H9 (cell line): ENCODE data around the gene MFSD6. TPM values are rescaled to one million over a fixed set of nuclear protein-coding genes. Genes with fewer than 3 reads are reported as not detected.

Experiments used
- DNase-seq: peaks from one replicate; pipeline ENCODE4 v3.0.0-alpha.2; 2017
- H2AFZ ChIP-seq: one replicate; pipeline ENCODE4 v1.6.1; 2013; ENCODE audit warnings: mild to moderate bottlenecking, low read length, control low read depth, moderate library complexity
- H2AK5ac ChIP-seq: 2 replicates; pipeline ENCODE4 v1.6.1; 2013; ENCODE audit warnings: low read length, control low read depth, mixed read lengths; ENCODE audit not compliant: insufficient read length
- H2BK120ac ChIP-seq: one replicate; pipeline ENCODE4 v1.6.1; 2013; ENCODE audit warnings: low read depth, mild to moderate bottlenecking, low read length, control low read depth, inconsistent platforms; ENCODE audit not compliant: poor library complexity, severe bottlenecking
- H2BK12ac ChIP-seq: 2 replicates; pipeline ENCODE4 v1.6.1; 2013; ENCODE audit warnings: low read length, control low read depth, mixed read lengths, low read depth; ENCODE audit not compliant: insufficient read length
- H2BK15ac ChIP-seq: 2 replicates; pipeline ENCODE4 v1.6.1; 2013; ENCODE audit warnings: low read depth, low read length, control low read depth
- H2BK20ac ChIP-seq: one replicate; pipeline ENCODE4 v1.6.1; 2013; ENCODE audit warnings: low read depth, mild to moderate bottlenecking, low read length, control low read depth, inconsistent platforms; ENCODE audit not compliant: poor library complexity, severe bottlenecking
- H2BK5ac ChIP-seq: 2 replicates; pipeline ENCODE4 v1.6.1; 2013; ENCODE audit warnings: low read length, control low read depth, mixed read lengths; ENCODE audit not compliant: insufficient read length
- H3K14ac ChIP-seq: 2 replicates; pipeline ENCODE4 v1.6.1; 2013; ENCODE audit warnings: low read length, control low read depth; ENCODE audit not compliant: insufficient read depth
- H3K18ac ChIP-seq: 2 replicates; pipeline ENCODE4 v1.6.1; 2013; ENCODE audit warnings: low read depth, mild to moderate bottlenecking, mixed read lengths, low read length, control low read depth; ENCODE audit not compliant: insufficient read length
- H3K23ac ChIP-seq: 2 replicates; pipeline ENCODE4 v1.6.1; 2013; ENCODE audit warnings: low read length, control low read depth, mixed read lengths, low read depth; ENCODE audit not compliant: insufficient read length
- H3K23me2 ChIP-seq: 2 replicates; pipeline ENCODE4 v1.6.1; 2013; ENCODE audit warnings: low read depth, mild to moderate bottlenecking, mixed read lengths, low read length, control low read depth; ENCODE audit not compliant: insufficient read length, poor library complexity, severe bottlenecking
- H3K27ac ChIP-seq: 2 replicates; pipeline ENCODE4 v1.5.1; 2013; ENCODE audit warnings: low read length, control low read depth, mixed read lengths, low read depth; ENCODE audit not compliant: insufficient read length
- H3K27me3 ChIP-seq: 2 replicates; pipeline ENCODE4 v1.6.1; 2013; ENCODE audit warnings: low read length, control low read depth, inconsistent platforms; ENCODE audit not compliant: insufficient read depth
- H3K4ac ChIP-seq: 2 replicates; pipeline ENCODE4 v1.6.1; 2013; ENCODE audit warnings: low read depth, mild to moderate bottlenecking, control low read depth, inconsistent platforms, low read length, moderate library complexity
- H3K4me1 ChIP-seq: 2 replicates; pipeline ENCODE4 v1.6.1; 2013; ENCODE audit warnings: low read length, control low read depth, inconsistent platforms; ENCODE audit not compliant: insufficient read depth
- H3K4me2 ChIP-seq: 2 replicates; pipeline ENCODE4 v1.6.1; 2013; ENCODE audit warnings: low read length, control low read depth, mixed read lengths; ENCODE audit not compliant: insufficient read length, insufficient read depth
- H3K56ac ChIP-seq: 2 replicates; pipeline ENCODE4 v1.6.1; 2013; ENCODE audit warnings: low read depth, mild to moderate bottlenecking, mixed read lengths, low read length, control low read depth; ENCODE audit not compliant: insufficient read length
- H3K79me1 ChIP-seq: 2 replicates; pipeline ENCODE4 v1.6.1; 2013; ENCODE audit warnings: low read depth, mild to moderate bottlenecking, moderate library complexity, low read length, control low read depth, inconsistent platforms; ENCODE audit not compliant: insufficient read depth, poor library complexity, severe bottlenecking
- H3K79me2 ChIP-seq: 2 replicates; pipeline ENCODE4 v1.6.1; 2013; ENCODE audit warnings: low read length, control low read depth, inconsistent platforms; ENCODE audit not compliant: insufficient read depth
- H3K9ac ChIP-seq: 2 replicates; pipeline ENCODE4 v1.6.1; 2013; ENCODE audit warnings: low read length, control low read depth, mixed read lengths; ENCODE audit not compliant: insufficient read length; ENCODE audit errors: extremely low read depth
- H3K9me3 ChIP-seq: one replicate; pipeline ENCODE4 v1.6.1; 2013; ENCODE audit warnings: low read depth, low read length, inconsistent platforms; ENCODE audit not compliant: control insufficient read depth
- H3T11ph ChIP-seq: one replicate; pipeline ENCODE4 v1.6.1; 2013; ENCODE audit warnings: mild to moderate bottlenecking, low read length, control low read depth, inconsistent platforms
- H4K20me1 ChIP-seq: one replicate; pipeline ENCODE4 v1.6.1; 2013; ENCODE audit not compliant: control insufficient read depth, insufficient read length, insufficient read depth
- H4K5ac ChIP-seq: 2 replicates; pipeline ENCODE4 v1.6.1; 2013; ENCODE audit warnings: low read depth, mild to moderate bottlenecking, mixed read lengths, low read length, control low read depth; ENCODE audit not compliant: insufficient read length
- H4K8ac ChIP-seq: replicated peaks from 2 replicates; pipeline ENCODE4 v1.6.1; 2013; ENCODE audit warnings: low read length, control low read depth, mixed read lengths, low read depth; ENCODE audit not compliant: insufficient read length
- H4K91ac ChIP-seq: 2 replicates; pipeline ENCODE4 v1.6.1; 2013; ENCODE audit warnings: low read depth, mild to moderate bottlenecking, moderate library complexity, mixed read lengths, low read length, control low read depth; ENCODE audit not compliant: insufficient read length
- H3K27ac Mint-ChIP-seq, 3 experiments: 2 replicates in 2 of 3; 3 replicates in 1 of 3; pipeline ENCODE4 v1.8.0; 2020 to 2021; ENCODE audit warnings: mixed read lengths in 3 of 3, mild to moderate bottlenecking in 1 of 3, moderate library complexity in 1 of 3
- H3K27me3 Mint-ChIP-seq: 2 replicates; pipeline ENCODE4 v1.8.0; 2021; ENCODE audit warnings: low read depth, mild to moderate bottlenecking, moderate library complexity, mixed read lengths
- H3K36me3 Mint-ChIP-seq, 3 experiments: 2 replicates in 2 of 3; 3 replicates in 1 of 3; pipeline ENCODE4 v1.8.0; 2020 to 2021; ENCODE audit warnings: low read depth in 3 of 3, mixed read lengths in 3 of 3; ENCODE audit not compliant: insufficient read depth in 1 of 3
- H3K4me1 Mint-ChIP-seq, 2 experiments: 2 replicates each; pipeline ENCODE4 v1.8.0; 2020; ENCODE audit warnings: mixed read lengths in 2 of 2
- H3K4me3 Mint-ChIP-seq, 2 experiments: 2 replicates in 1 of 2; 3 replicates in 1 of 2; pipeline ENCODE4 v1.8.0; 2020 to 2021; ENCODE audit warnings: mild to moderate bottlenecking in 2 of 2, mixed read lengths in 2 of 2, moderate library complexity in 1 of 2
- H3K9me3 Mint-ChIP-seq, 2 experiments: 2 replicates in 1 of 2; 3 replicates in 1 of 2; pipeline ENCODE4 v1.8.0; 2020; ENCODE audit warnings: mild to moderate bottlenecking in 2 of 2, mixed read lengths in 2 of 2, moderate library complexity in 1 of 2
- WGBS: extraction: QIAGEN DNeasy Blood & Tissue Kit; methylation state at CpG from one replicate; pipeline ENCODE4 v1.1.7; 2013; ENCODE audit warnings: missing lambda C conversion rate, low lambda C conversion rate, mixed read lengths; ENCODE audit not compliant: insufficient read length; ENCODE audit errors: extremely low coverage; 5-methylcytosine and 5-hydroxymethylcytosine counted together
- total RNA-seq: library from RNA; stranded (reverse); gene quantifications from 2 replicates; pipeline ENCODE4 v1.2.1, GENCODE V29; 2021
- TF ChIP-seq, protein P1 (sequence below): fragments of 200-600 bp; sonication (generic); conservative IDR thresholded peaks from 3 replicates; pipeline ENCODE4 v1.8.0; 2021; ENCODE audit warnings: antibody characterized with exemption, mild to moderate bottlenecking

The MFSD6 gene
- total RNA-seq, 1 experiment from 2014 or later = 4.0 TPM

DNA sequence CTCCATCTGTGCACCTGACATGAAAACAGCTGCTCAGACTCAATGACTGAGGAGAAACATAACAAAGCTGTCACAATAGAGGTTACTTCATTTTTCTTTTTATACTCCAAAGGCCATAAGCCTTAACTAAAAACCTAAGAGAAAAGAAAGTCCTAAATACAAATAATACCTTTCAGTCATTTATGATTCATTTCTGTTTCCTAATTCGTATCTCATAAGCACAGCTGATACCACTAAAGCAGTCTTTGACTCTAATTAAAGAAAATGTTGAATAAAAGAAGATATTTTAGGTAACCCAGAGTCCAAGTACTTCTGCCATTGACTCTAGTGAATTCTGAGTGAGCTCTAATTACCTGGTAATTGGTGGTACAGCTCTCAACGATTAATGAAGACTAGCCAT is 105.7 kb downstream of the MFSD6 start:
- Histone ChIP-seq H3K4me1 (no peaks in the 10 kb centered on the region), H3K4ac (no peak overlapping the region), H4K20me1 (no peaks in the 10 kb centered on the region), H3K27me3 (no peaks in the 10 kb centered on the region), H3K23me2 (no peaks in the 10 kb centered on the region), H2BK15ac (no peak overlapping the region), H2BK20ac (no peak overlapping the region), H4K91ac (no peak overlapping the region), H3K18ac (no peak overlapping the region), H2BK12ac (no peak overlapping the region), H2BK5ac (no peak overlapping the region), H4K8ac (no peak overlapping the region), H3K14ac (no peak overlapping the region), H3K27ac (no peak overlapping the region), H3K9me3 (no peaks in the 10 kb centered on the region), H3K9ac (no peak overlapping the region), H3K56ac (no peak overlapping the region), H3K79me1 (no peaks in the 10 kb centered on the region), H3K23ac (no peak overlapping the region), H4K5ac (no peak overlapping the region), H2AFZ (no peak overlapping the region), H2AK5ac (no peak overlapping the region), H3T11ph (no peak overlapping the region), H2BK120ac (no peak overlapping the region), H3K4me2 (no peak overlapping the region), H3K79me2 (no peaks in the 10 kb centered on the region)
- no peaks in the 10 kb centered on the region for H3K9me3 Mint-ChIP-seq
- DNase-seq = no peak
- TF ChIP-seq, protein P1, sequence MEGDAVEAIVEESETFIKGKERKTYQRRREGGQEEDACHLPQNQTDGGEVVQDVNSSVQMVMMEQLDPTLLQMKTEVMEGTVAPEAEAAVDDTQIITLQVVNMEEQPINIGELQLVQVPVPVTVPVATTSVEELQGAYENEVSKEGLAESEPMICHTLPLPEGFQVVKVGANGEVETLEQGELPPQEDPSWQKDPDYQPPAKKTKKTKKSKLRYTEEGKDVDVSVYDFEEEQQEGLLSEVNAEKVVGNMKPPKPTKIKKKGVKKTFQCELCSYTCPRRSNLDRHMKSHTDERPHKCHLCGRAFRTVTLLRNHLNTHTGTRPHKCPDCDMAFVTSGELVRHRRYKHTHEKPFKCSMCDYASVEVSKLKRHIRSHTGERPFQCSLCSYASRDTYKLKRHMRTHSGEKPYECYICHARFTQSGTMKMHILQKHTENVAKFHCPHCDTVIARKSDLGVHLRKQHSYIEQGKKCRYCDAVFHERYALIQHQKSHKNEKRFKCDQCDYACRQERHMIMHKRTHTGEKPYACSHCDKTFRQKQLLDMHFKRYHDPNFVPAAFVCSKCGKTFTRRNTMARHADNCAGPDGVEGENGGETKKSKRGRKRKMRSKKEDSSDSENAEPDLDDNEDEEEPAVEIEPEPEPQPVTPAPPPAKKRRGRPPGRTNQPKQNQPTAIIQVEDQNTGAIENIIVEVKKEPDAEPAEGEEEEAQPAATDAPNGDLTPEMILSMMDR = no peak
- no peaks in the 10 kb centered on the region; the same call in 1 of the 2 replicates for H3K27me3 Mint-ChIP-seq
- no peaks in the 10 kb centered on the region for H3K4me1 Mint-ChIP-seq
- WGBS = no CpG with 5 or more reads among the region's 2 CpGs
- H3K36me3 Mint-ChIP-seq = no peaks in the 10 kb centered on the region
- H3K4me3 Mint-ChIP-seq = no peak overlapping the region
- no peak overlapping the region for H3K27ac Mint-ChIP-seq
